ENCODE measurements around the gene ASB11. TPM values are rescaled to one million over a fixed set of nuclear protein-coding genes. Genes with fewer than 3 reads are reported as not detected.

ASB11 gene
- polyA plus RNA-seq, 3 donors, result not detected

- Histone ChIP-seq H3K4me1 (ENCODE audit: control insufficient read depth in 1 of 2, insufficient read depth in 2 of 2, low read length in 2 of 2) (peaks cover 6 to 8% of the 10 kb centered on the region in 2 donors), H3K27me3 (ENCODE audit: control insufficient read depth in 2 of 2, insufficient read depth in 2 of 2, low read length in 2 of 2) (peaks cover 3 to 28% of the 10 kb centered on the region in 2 donors), H3K27ac (ENCODE audit: low read depth in 1 of 2, low read length in 2 of 2) (no peak overlapping the region), H2AFZ (ENCODE audit: insufficient read depth, low read depth, low read length, poor library complexity, severe bottlenecking) (no peak overlapping the region), H3K4me3 (replicated peaks in 1 of 3; ENCODE audit: low read depth in 2 of 3, low read length in 3 of 3) (no peak overlapping the region), H3K4me2 (replicated peaks; ENCODE audit: extremely low read depth, low read length, poor library complexity, severe bottlenecking) (no peak overlapping the region), H3K36me3 (replicated peaks in 1 of 2; ENCODE audit: control insufficient read depth in 1 of 2, insufficient read depth in 2 of 2, low read length in 2 of 2) (no peaks in the 10 kb centered on the region), H3K9me3 (replicated peaks in 1 of 2; ENCODE audit: control insufficient read depth in 1 of 2, insufficient read depth in 1 of 2, low read length in 2 of 2) (no peaks in the 10 kb centered on the region), H4K20me1 (ENCODE audit: insufficient read depth, low read length) (no peaks in the 10 kb centered on the region), H3K79me2 (ENCODE audit: insufficient read depth, low read length) (no peaks in the 10 kb centered on the region), H3K9ac (ENCODE audit: insufficient read depth, low read length, poor library complexity, severe bottlenecking) (no peak overlapping the region)
- peaks cover under 1 to 30% (median 14%) of the 10 kb centered on the region in 3 donors for H3K27me3 Mint-ChIP-seq (ENCODE audit: low read depth in 3 of 3)
- intact Hi-C loops (cut with micrococcal nuclease), result loop anchor here in 1 of 2 donors (5.0 to 10.0 kb wide), 2 partner anchors 119 to 221 kb away; no protein-coding TSS in a partner anchor
- no peak for TF ChIP-seq CTCF (IDR thresholded peaks at IDR 0.05)
- no peak for DNase-seq
- H3K4me3 Mint-ChIP-seq, result no peak overlapping the region
- 60% methylated on average over 1 of the region's 3 CpGs for WGBS (ENCODE audit: insufficient coverage)
- peaks cover 13% of the 10 kb centered on the region for H3K4me1 Mint-ChIP-seq
- H3K9me3 Mint-ChIP-seq, result peaks cover 0 to 2% (median 0%) of the 10 kb centered on the region in 7 donors
- H3K27ac Mint-ChIP-seq, result no peak overlapping the region
- no peaks in the 10 kb centered on the region for H3K36me3 Mint-ChIP-seq
Observed at GRCh38 chrX:15345976-15346375, 30.5 kb upstream of the ASB11 start.

- TF ChIP-seq CTCF (IDR thresholded peaks at IDR 0.05), result no peak
- DNase-seq, result no peak
- Histone ChIP-seq H3K27ac (ENCODE audit: low read depth in 1 of 2, low read length in 2 of 2) (no peak overlapping the region), H3K36me3 (replicated peaks in 1 of 2; ENCODE audit: control insufficient read depth in 1 of 2, insufficient read depth in 2 of 2, low read length in 2 of 2) (no peaks in the 10 kb centered on the region), H3K9ac (ENCODE audit: insufficient read depth, low read length, poor library complexity, severe bottlenecking) (no peak overlapping the region), H3K9me3 (replicated peaks in 1 of 2; ENCODE audit: control insufficient read depth in 1 of 2, insufficient read depth in 1 of 2, low read length in 2 of 2) (no peaks in the 10 kb centered on the region), H3K27me3 (ENCODE audit: control insufficient read depth in 2 of 2, insufficient read depth in 2 of 2, low read length in 2 of 2) (peaks cover 3 to 37% of the 10 kb centered on the region in 2 donors), H3K4me1 (ENCODE audit: control insufficient read depth in 1 of 2, insufficient read depth in 2 of 2, low read length in 2 of 2) (no peaks in the 10 kb centered on the region), H3K4me2 (replicated peaks; ENCODE audit: extremely low read depth, low read length, poor library complexity, severe bottlenecking) (no peak overlapping the region), H2AFZ (ENCODE audit: insufficient read depth, low read depth, low read length, poor library complexity, severe bottlenecking) (no peak overlapping the region), H3K79me2 (ENCODE audit: insufficient read depth, low read length) (no peaks in the 10 kb centered on the region), H4K20me1 (ENCODE audit: insufficient read depth, low read length) (no peaks in the 10 kb centered on the region), H3K4me3 (replicated peaks in 1 of 3; ENCODE audit: low read depth in 2 of 3, low read length in 3 of 3) (no peak overlapping the region)
- no peak overlapping the region for H3K27ac Mint-ChIP-seq
- peaks cover under 1% of the 10 kb centered on the region for H3K4me1 Mint-ChIP-seq
- no peak overlapping the region for H3K4me3 Mint-ChIP-seq
- intact Hi-C loops (cut with micrococcal nuclease), result loop anchor here in 1 of 2 donors (10.0 kb wide), 1 partner anchor 121 kb away; no protein-coding TSS in a partner anchor
- peaks cover 8 to 24% (median 15%) of the 10 kb centered on the region in 3 donors for H3K27me3 Mint-ChIP-seq (ENCODE audit: low read depth in 3 of 3)
- no peaks in the 10 kb centered on the region for H3K36me3 Mint-ChIP-seq
- peaks cover 0 to 2% (median 0%) of the 10 kb centered on the region in 7 donors for H3K9me3 Mint-ChIP-seq
Observed at GRCh38 chrX:15344106-15344505, 28.7 kb upstream of the ASB11 start.
